C4-2B (cell line): Measurements from ENCODE around the gene WDR7.

Source experiments
- CTCF ChIP-seq: fragments of 450-650 bp; conservative IDR thresholded peaks from 2 replicates; pipeline ENCODE4 v1.5.1; 2017; ENCODE audit warnings: mild to moderate bottlenecking
- ZFX ChIP-seq: fragments of 450-650 bp; IDR thresholded peaks from 2 replicates; pipeline ENCODE4 v1.6.1; 2017

GRCh38 chr18:57085371-57085770 lies 434.2 kb downstream of the WDR7 start:
- TF ChIP-seq CTCF = no peak
- no peak for TF ChIP-seq ZFX
